Panc1 (cell line): ENCODE results near the gene MRPS27.

ENCODE experiments used
- CTCF ChIP-seq: fragments of 450-650 bp; IDR thresholded peaks from 2 replicates; pipeline ENCODE4 v1.5.1; 2017; ENCODE audit warnings: mild to moderate bottlenecking
- POLR2AphosphoS5 ChIP-seq: IDR thresholded peaks from 2 replicates; pipeline ENCODE4 v1.6.1; 2012; ENCODE audit warnings: mild to moderate bottlenecking, low read depth, low read length, moderate library complexity
- SIN3A ChIP-seq: IDR thresholded peaks from 2 replicates; pipeline ENCODE4 v1.6.1; 2012; ENCODE audit warnings: low read depth, mild to moderate bottlenecking, low read length, moderate library complexity, borderline replicate concordance; ENCODE audit not compliant: insufficient read depth
- TCF7L2 ChIP-seq: IDR thresholded peaks from 2 replicates; pipeline ENCODE4 v1.6.1; 2011; ENCODE audit warnings: mild to moderate bottlenecking, low read depth, low read length, inconsistent platforms
- TF ChIP-seq, protein P1 (sequence below), 2 experiments: IDR thresholded peaks; 2 replicates each; pipeline ENCODE4 v1.6.1; 2011 to 2012; ENCODE audit warnings: low read depth in 2 of 2, control low read depth in 1 of 2, low read length in 1 of 2, mild to moderate bottlenecking in 1 of 2, moderate library complexity in 1 of 2; ENCODE audit not compliant: insufficient read depth in 1 of 2

- TF ChIP-seq CTCF (no peak), SIN3A (no peak), POLR2AphosphoS5 (no peak), TCF7L2 (no peak)
- TF ChIP-seq, protein P1, sequence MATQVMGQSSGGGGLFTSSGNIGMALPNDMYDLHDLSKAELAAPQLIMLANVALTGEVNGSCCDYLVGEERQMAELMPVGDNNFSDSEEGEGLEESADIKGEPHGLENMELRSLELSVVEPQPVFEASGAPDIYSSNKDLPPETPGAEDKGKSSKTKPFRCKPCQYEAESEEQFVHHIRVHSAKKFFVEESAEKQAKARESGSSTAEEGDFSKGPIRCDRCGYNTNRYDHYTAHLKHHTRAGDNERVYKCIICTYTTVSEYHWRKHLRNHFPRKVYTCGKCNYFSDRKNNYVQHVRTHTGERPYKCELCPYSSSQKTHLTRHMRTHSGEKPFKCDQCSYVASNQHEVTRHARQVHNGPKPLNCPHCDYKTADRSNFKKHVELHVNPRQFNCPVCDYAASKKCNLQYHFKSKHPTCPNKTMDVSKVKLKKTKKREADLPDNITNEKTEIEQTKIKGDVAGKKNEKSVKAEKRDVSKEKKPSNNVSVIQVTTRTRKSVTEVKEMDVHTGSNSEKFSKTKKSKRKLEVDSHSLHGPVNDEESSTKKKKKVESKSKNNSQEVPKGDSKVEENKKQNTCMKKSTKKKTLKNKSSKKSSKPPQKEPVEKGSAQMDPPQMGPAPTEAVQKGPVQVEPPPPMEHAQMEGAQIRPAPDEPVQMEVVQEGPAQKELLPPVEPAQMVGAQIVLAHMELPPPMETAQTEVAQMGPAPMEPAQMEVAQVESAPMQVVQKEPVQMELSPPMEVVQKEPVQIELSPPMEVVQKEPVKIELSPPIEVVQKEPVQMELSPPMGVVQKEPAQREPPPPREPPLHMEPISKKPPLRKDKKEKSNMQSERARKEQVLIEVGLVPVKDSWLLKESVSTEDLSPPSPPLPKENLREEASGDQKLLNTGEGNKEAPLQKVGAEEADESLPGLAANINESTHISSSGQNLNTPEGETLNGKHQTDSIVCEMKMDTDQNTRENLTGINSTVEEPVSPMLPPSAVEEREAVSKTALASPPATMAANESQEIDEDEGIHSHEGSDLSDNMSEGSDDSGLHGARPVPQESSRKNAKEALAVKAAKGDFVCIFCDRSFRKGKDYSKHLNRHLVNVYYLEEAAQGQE (IDR thresholded peaks at IDR 0.05; ENCODE audit: insufficient read depth in 1 of 2, low read depth in 2 of 2, low read length in 1 of 2): no peak
These were observed 37.2 kb downstream of the MRPS27 start for GRCh38 chr5:72282878-72283277.
